ENCODE results near the gene MED7. TPM values are rescaled to one million over a fixed set of nuclear protein-coding genes. Genes with fewer than 3 reads are reported as not detected.

Gene MED7
- total RNA-seq, 1 donor from 2014 or later: 11.6 TPM

- Mint-ChIP-seq H3K27ac (ENCODE audit: unreplicated experiment) (no peak overlapping the region), H3K27me3 (ENCODE audit: low read depth) (peaks cover 2% of the 10 kb centered on the region), H3K4me3 (no peak overlapping the region), H3K4me1 (no peaks in the 10 kb centered on the region), H3K9me3 (peaks cover 3% of the 10 kb centered on the region), H3K36me3 (ENCODE audit: low read depth) (no peaks in the 10 kb centered on the region)
- DNase-seq (ENCODE audit: low read depth, low spot score): no peak
- no peak for TF ChIP-seq CTCF (conservative IDR thresholded peaks at IDR 0.05)
Observed at GRCh38 chr5:157160001-157160400, 17.3 kb upstream of the MED7 start.

- no peak overlapping the region for H3K4me3 Mint-ChIP-seq
- no peaks in the 10 kb centered on the region for H3K36me3 Mint-ChIP-seq (ENCODE audit: low read depth)
- H3K27ac Mint-ChIP-seq (ENCODE audit: unreplicated experiment): no peak overlapping the region
- peaks cover 2% of the 10 kb centered on the region for H3K27me3 Mint-ChIP-seq (ENCODE audit: low read depth)
- peaks cover 3% of the 10 kb centered on the region for H3K9me3 Mint-ChIP-seq
- no peak for TF ChIP-seq CTCF (conservative IDR thresholded peaks at IDR 0.05)
- no peak for DNase-seq (ENCODE audit: low read depth, low spot score)
- H3K4me1 Mint-ChIP-seq: no peaks in the 10 kb centered on the region
Observed at GRCh38 chr5:157159209-157159751, 16.6 kb upstream of the MED7 start.

- DNase-seq (ENCODE audit: low read depth, low spot score): no peak
- Mint-ChIP-seq H3K27me3 (ENCODE audit: low read depth) (peaks cover 2% of the 10 kb centered on the region), H3K4me1 (no peaks in the 10 kb centered on the region), H3K36me3 (ENCODE audit: low read depth) (no peaks in the 10 kb centered on the region), H3K4me3 (no peak overlapping the region), H3K27ac (ENCODE audit: unreplicated experiment) (no peak overlapping the region), H3K9me3 (peaks cover 3% of the 10 kb centered on the region)
- no peak for TF ChIP-seq CTCF (conservative IDR thresholded peaks at IDR 0.05)
Observed at GRCh38 chr5:157157293-157157891, 14.7 kb upstream of the MED7 start.

GRCh38 chr5:157155297-157155696 lies 12.6 kb upstream of the MED7 start:
- Mint-ChIP-seq H3K27me3 (ENCODE audit: low read depth) (peaks cover 2% of the 10 kb centered on the region), H3K36me3 (ENCODE audit: low read depth) (no peaks in the 10 kb centered on the region), H3K27ac (ENCODE audit: unreplicated experiment) (no peak overlapping the region), H3K9me3 (peaks cover 3% of the 10 kb centered on the region), H3K4me3 (no peak overlapping the region), H3K4me1 (no peaks in the 10 kb centered on the region)
- no peak for TF ChIP-seq CTCF (conservative IDR thresholded peaks at IDR 0.05)
- no peak for DNase-seq (ENCODE audit: low read depth, low spot score)

- H3K4me1 Mint-ChIP-seq: no peaks in the 10 kb centered on the region
- TF ChIP-seq CTCF (conservative IDR thresholded peaks at IDR 0.05): no peak
- H3K36me3 Mint-ChIP-seq (ENCODE audit: low read depth): no peaks in the 10 kb centered on the region
- no peak overlapping the region for H3K4me3 Mint-ChIP-seq
- DNase-seq (ENCODE audit: low read depth, low spot score): no peak
- H3K9me3 Mint-ChIP-seq: no peaks in the 10 kb centered on the region
- no peak overlapping the region for H3K27ac Mint-ChIP-seq (ENCODE audit: unreplicated experiment)
- H3K27me3 Mint-ChIP-seq (ENCODE audit: low read depth): peaks cover 2% of the 10 kb centered on the region
Observed at GRCh38 chr5:157150995-157151394, 8.3 kb upstream of the MED7 start.
